Inflammatory macrophage treated with lipopolysaccharide for 4 hours (primary cell): ENCODE results near the gene ISOC2.
"Not testable (repeated sequence)": the region's sequence is repeated elsewhere in the genome, so short reads cannot be mapped to it uniquely, and the experiment has no call there.

Source experiments
- DNase-seq: peaks from one replicate; pipeline ENCODE4 v3.0.0-alpha.2; 2020

Gene ISOC2

DNA sequence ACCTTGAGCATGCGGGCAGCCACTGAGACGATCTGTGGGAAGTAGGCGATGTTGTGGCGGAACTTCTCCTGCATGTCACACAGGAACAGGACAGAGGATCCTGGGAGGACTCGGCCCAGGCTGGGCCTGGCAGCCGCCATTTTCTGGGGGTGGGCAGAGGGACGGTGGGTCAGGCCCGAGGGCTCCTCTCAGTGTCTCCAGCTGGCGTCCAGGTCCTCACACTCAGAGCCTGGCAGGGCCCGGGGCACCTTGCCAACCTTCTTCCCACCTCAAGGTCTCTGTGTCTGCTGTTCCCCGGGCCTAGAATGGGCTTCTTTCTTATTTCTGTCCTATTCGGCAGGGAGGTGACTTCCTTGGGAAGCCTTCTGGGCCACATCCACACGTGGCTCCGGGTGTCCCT, 5.1 kb downstream of the ISOC2 start:
- DNase-seq = no peak

DNA sequence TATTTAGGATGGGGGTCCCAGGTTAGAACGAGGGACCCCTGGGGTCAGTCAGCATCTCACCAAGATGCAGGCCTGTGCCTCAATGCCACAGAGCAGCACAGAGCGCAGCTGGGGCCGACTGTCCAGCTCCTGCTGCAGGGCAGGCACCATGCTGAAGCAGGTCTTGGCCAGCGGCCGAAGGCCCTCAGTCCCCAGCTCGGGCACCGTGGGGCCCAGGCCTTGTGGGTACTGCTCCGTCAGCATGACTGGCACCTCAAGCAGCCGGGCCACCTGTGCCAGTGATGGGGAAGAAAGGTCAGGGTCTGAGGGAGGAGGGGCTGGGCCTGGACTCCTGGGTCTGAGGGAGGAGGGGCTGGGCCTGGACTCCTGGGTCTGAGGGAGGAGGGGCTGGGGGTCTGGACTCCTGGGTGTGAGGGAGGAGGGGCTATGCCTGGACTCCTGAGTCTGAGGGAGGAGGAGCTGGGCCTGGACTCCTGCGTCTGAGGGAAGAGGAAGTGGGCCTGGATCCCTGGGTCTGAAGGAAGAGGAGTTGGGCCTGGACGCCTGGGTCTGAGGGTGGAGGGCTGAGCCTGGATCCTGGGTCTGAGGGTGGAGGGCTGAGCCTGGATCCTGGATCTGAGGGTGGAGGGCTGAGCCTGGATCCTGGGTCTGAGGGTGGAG, 5.7 kb downstream of the ISOC2 start:
- no peak for DNase-seq

DNA sequence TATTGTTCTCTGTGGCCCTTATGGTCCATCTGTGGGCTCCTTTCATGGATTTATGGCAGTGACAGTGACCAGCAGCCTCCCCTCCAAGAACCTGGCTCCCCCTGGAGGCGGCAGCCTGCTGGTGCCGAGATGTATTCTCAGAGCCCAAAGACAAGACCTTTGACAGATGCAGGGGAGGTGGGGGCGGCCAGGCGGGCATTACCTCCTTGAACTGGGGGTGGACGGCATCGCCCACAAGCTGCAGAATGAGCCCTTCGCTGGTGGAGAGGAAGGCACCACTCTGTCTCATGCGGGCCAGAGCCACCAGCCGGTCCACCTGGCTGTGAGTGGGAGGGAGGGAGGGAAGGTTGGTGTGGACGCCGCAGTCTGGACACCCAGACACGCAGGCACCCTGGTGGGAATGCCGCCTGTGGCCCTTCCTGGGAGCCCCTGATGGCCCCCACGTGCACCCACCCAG, 6.6 kb downstream of the ISOC2 start:
- DNase-seq = peak; percentile 55

DNA sequence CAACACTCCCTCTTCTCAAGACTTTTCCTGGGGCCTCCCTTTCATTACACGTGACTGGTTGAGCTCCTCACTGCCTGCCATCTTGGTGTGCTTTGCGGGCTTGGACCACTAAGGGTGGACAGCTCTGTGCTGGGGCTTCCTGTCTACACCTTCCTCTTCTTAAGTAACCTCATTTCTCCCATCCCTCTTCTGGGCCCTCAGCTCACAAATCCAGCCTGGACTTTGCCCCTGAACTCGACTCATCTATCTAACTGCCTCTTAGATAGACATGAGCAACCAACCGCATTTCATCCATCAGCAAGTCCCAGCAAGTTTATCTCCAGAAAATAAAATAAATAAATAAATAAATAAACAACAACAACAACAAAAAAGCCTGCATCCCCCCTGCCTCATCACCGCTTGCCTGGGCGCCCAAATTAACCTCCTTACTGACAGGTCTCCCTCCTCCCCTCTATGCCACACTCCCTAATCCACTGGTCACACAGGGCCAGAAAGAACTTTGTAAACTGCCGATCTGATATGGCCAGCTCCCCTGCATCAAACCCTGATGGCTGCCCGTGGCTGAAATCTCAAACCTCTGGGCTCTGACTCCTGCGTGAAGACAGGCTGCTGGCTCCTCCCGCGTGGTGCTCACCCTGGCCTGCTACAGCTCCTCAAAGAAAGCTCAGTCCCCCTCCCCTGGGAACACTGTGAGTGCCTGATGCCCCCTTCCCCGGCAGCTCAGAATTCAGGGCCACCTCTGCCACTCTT, 7.8 kb downstream of the ISOC2 start:
- DNase-seq = no peak

DNA sequence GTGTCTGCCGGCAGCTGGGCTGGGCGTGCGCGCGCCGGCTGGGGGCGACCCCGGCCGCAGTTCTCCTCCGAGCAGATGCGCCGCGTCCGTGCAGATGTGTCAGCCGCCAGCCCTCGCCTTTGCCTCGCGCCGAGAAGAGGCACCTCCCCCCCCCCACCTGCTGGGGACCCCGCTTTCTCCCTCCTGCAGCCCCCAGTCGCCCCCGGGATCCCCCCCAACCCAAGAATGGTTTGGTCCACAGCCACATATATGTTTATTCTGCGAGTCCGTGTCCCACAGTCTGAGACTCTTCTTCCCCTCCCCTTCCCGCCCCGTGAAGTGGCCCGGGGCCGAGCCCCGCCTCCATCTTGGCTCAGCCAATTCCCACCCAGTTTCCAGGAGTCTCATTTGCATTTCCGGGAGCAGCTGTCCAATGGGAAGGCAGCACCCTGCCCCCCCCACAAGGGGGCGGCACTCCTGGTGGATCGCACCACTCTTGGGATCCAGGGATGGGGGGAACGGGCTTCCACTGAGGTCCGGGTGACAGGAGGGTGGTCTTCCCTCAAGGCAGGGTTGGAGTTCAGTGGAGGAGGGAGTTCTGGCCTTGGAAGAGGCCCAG, 8.6 kb downstream of the ISOC2 start:
- peak; percentile 52 for DNase-seq

DNA sequence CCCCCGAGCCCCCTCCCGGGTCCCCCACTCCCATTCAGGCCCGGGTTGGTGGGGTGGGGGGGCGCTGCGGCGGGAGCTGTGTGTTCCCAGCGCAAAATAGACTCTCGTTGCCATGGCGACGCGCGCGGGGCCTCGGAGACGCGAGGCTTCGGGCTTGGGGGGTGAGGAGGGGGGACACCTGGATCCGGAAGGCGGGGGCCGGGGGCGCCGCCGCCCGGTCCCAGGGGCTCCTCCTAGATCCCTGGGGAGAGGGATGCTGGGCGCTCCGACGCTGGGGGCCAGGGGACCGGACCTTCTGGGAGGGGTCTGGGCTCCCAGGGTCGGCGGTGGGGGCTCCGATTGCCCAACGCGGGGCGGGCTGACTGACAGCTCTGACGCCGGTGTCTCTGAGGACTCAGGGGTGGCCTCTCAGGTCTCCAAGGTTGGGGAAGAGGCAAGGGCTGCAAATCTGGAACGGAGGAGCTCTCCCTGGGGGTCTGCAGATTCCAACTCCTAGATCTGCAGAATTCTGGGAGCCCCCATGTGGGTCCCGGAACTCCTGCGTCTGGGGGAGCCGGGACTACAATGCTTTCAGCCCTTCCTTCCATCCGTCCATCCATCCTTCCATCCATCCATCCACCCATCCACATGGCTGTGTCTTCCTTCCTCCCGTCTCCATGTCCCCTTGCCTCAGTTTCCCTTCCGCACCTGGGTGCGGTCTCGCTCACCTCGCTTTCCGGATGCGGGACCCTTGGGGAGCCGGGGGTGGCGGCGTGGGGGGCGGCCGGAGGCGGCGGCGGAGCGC, 9.3 kb downstream of the ISOC2 start:
- no peak for DNase-seq

DNA sequence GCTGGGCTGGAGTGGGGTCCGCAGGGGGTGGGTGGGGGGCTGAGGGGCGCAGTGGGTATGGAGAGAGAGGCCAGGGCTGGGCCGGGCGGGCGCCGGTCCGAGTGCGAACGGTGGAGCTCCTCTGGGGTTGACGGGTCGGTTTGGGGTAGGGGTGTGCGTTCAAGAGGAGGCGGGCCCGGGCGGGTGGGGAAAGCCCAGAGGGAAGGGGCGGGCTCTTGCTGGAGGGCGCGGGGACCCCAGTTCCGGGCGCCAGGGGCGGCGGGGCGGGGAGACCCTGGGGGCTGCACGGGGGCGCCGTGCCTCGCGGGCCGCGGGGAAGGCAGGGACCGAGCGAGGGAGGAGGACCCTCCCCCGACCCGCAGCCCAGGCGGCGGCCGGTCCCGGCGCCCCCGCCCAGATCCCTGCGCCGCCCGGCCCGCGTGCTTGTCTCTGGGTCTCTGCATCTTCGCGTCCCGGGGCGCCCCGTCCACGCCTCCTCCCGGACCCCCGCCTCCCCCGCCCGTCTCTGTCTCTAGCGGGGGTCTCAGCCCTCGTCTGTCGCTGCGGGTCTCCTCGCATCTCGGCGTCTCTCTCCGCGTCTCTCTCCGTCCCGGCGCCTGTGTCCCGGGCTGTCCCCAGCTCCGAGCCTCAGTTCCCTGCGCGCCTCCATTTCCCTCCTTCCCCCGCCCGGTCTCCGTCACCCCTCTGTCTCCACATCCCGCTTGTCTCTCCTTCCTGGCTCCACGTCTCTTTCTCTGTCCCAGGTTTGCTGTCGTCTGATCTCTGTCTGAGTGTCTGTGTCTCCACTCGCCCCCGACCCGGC, 10.1 kb downstream of the ISOC2 start:
- no peak for DNase-seq

DNA sequence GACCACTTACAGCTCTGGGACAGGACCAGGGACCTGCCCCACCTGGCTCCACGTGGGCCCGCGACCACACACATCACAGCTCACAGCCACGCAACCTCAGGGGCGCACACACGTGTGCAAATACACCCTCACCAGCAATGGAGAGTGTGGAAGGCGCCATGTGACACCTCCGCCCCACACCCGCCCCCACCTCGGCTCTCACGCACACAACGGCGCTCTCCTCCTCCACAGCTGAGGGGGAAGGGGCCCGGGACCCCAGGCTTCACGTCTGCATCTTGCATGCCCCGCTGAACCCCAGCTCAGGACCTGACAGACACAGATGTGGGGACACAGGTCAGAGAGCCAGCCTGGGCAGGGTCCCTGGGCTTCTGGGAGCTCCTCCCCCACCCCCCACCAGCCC, 12.0 kb downstream of the ISOC2 start:
- no peak for DNase-seq

DNA sequence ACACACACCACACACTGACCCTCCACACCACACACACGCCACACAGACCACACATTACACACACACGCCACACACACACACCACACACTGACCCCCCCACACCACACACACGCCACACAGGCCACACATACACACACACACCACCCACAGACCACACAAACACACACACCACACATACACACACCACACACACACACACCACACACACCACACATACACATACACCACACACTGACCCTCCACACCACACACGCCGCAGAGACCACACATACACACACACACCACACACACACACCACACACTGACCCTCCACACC, 13.3 kb downstream of the ISOC2 start:
- DNase-seq = not testable (repeated sequence)

DNA sequence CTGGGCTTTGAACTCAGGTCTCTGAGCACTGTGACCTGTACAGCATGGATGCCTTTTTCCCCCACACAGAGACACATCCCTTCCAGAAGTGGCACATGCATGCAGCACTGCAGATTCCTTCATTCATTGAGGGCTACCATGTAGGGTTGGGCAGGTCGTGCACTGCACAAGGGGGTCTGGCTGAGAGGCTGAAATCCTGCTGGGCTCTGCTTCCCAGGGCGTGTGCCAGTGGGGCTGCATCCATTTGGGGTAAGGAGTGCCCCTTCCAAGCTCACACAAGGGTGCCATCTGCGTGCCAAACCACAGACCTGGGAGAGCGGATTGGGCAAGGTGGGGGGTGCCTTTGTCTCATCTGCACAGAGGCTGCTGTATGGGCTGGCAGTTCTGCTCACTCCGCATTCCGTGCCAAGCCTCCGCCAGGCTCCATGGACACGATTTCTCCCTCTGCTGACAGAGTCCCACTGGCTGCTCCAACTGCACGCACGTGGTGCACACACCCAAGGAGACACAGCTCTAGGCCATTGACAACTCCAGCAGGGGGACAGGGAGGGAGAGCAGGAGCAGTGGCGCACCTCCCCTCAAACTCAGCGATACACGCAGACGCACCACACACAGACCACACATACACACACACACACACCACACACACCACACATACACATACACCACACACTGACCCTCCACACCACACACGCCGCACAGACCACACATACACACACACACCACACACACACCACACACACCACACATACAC, 13.8 kb downstream of the ISOC2 start:
- DNase-seq = no peak

DNA sequence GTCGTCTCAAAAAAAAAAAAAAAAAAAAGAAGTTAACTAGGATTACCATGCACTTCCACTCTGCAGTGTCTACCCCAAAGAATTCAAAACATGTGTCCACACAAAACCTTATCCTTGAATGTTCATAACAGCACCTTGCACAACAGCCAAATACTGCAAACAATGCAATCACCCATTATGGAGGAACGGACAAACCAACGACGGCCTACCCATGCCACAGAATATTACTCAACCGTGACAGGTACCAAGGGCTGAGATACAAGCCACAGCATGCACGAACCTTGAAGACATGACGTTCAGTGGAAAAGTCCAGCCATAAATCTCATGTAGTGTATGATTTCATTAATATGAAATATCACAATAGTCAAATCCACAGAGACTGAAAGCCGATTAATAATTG, 15.4 kb downstream of the ISOC2 start:
- DNase-seq = no peak

DNA sequence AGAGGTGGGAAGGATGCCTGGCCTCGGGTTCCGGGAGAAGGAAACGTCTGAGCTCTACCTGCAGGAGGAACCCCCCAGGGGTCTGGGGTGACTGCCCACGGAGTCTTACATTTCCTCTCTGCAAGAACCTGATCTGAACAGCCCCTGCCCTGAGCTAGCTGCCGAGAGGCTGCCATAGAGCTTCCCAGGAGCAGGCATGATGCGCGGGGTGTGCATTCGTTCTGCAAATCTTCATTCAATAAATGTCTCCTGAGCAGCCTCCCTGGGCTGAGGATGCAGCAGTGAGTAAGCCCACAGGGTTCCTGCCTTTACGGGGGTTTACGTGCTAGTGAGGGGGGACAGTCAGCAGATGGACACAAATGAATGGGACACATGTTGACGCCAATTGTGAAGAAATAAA, 16.8 kb downstream of the ISOC2 start:
- DNase-seq = no peak

DNA sequence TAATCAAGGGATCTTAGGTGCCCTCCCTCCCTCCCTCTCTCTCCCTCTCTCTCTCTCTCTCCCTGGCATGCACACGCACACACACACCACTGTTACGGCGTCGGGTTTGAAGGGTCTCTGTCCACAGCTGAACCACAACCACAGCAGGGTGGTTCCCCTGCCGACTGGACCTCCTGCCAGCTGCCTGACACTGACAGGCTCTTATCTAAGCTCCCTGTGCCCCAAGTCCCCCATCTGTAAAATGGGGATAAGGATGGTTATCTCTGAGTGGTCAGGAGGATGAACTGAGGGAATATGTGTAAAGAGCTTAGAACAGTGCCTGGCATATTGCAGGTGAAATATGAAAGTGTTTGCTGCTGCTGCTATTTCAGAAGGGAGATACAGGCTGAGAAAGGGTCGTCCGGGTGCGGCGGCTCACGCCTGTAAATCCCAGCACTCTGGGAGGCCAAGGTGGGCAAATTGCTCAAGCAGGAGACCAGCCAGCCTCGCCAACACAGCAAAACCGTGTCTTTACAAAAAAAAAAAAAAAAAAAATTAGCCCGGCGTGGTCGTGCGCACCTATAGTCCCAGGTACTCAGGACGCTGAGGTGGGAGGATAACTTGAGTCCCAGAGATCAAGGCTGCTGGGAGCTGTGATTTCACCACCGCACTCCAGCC, 17.5 kb downstream of the ISOC2 start:
- no peak for DNase-seq

DNA sequence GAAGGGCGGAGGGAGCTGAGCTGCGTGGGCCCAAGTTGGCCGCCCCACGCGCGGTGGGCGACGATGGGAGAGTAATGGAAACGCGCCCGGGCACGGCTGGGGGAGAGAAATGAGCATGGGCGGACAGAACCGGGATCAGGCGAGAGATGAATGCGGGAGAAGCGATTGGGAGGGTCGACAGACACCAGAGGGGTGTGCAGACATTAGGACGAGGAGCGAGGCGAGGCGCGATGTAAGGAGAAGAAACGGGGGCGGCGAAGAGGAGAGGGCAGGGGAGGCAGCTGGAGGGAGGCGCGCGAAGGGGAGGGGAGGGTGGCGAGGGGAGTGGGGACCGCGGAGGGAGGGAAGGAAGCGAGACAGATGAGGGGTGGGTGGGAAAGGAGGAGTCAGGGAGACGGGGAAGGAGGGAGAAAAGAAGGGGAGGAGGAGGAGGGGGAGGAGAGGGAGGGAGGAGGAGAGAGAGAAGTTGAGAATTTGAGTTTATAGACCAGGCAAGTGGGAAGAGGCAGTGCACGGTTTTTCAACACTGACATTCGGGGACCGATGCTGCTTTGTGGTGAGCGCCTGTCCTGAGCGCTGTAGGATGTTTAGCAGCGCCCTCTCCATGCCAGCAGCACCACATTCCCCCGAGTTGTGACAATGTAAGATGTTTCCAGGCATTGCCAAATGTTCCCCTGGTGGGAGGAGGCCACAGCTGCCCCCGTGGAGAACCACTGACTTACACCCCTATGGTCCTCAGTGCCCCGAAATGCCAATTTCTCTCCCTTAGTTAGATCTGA, 18.2 kb downstream of the ISOC2 start, which contains the start of gene SHISA7:
TSS of gene SHISA7 (minus strand) at position 256 of the 779 bp plus-strand sequence. CDS start 437 bp downstream, outside the sequence.
- DNase-seq = no peak

DNA sequence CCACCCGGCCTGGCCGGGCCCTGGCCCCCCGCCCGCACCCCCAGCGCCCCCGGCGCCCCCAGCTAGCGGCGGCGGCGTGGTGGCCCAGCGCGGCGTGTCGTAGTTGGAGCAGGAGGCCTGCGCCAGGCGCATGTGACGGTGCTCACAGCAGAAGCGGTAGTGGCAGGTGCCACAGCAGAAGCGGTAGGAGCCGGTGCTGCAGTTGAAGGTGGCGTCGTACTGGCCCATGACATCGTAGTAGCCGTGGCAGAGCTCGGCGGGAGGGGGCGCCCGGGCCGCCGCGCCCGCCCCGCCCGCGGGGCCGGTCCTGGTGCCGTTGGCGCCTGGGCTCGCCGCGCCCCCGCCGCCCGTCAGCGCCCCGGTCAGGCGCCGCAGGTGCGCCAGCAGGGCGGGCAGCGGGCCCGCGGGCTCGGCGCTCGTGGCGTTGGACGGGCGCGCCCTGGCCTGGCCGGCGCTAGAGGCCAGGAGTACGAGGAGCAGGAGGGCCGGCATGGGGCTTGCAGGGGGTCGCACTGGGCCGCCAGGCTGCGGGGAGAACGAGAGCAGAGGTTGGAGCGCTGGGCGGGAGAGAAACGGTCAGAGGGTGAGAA, 19.0 kb downstream of the ISOC2 start:
- DNase-seq = no peak

DNA sequence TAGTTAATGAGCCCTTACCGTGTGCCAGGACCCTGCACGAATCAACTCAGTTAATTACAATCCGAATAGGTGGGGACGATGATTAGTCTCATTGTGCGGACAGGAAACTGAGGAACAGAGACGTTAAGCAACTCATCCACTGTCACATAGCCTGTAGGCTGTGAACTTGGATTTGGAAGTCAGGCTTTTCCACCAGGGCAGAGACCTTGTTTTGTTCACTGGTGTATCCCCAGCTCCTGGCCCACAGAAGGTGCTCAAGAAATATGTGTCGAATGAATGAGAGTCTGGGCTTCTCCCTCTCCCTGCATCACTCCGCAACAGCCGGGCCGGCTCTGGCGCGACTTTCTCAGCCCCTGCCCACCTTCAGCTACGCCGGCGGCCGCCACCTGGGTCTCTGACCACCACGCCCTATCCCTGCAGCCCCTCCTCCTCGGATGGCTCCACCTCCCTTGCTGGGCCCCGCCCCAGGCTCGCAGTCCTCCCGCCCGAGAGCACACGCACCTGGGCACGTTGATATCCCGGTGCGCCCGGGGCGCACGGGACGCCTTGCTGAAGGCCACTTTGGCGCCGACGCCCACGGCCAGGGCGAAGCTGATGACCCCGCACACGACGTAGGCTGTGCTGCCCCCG, 19.6 kb downstream of the ISOC2 start:
- DNase-seq = no peak

DNA sequence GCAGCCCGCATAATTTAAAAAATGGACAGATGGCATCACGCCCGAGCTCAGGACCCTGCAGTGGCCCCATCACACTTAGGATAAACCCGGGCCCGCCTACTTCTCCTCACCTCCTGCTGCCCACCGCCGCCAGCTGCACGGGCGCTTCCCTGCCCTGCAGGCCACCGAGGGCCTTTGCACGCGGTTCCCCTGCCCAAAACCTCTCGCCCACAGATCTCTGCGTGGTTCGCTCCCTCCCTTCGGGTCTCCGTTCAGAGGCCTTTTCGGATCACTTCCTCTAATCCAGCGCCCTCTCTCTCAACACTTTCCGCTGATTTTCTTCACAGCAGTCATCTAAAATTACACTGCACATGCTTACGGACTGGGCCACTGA, 20.1 kb downstream of the ISOC2 start:
- peak; percentile 64 for DNase-seq

DNA sequence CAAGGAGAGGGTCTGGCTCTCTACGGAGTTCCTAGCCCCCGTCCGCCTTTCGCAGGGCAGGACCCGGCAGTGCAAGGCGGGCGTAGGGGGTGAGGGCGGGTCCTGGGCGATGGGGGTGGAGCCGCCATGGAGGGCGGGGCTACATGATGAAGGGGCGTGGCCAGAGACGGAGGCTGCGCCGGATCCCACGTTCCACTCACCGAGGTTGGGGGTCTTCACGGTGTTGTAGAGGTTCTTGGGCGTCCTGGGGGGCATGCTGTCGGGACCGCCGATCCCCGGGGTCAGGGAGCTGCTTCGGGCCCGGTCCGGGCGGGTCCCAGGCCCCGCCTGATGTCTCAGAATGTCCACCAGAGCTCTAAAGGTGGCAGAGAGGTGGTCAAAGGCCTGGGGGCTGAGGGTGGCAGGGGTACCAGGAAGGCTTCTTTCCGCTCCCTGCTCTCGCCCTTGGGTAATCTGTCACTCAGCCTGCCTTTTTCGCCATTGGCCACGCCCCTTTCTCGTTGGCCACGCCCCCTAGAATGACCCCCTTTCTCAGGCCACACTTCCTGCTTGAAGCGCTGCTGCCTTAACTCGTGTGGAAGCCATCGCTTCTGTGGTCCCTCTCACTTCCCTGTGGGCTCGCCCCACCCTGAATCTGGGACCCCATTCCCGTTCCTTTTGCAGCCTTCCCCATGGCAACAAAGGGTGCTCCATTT, 20.9 kb downstream of the ISOC2 start:
- no peak for DNase-seq

DNA sequence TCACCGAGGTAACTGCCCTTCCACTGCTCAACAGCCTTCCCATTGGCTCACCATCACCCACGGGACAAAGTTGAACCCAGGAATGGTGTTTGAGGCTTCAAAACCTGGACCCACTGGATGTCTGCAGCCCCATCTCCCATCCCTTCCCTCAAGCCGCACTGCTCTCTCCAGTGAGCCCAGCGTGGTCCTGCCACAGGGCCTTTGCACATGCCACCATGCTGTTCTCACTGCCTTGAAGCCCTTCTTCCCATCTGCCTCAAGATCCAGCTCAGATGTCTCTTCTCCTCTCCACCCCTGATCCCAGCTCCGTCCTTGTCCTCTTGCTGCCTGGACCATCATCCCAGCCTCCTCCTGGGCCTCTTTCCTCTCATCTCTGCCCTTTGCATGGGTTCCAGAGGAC, 22.4 kb downstream of the ISOC2 start:
- no peak for DNase-seq
